ENCODE measurements around the gene CUL9. TPM values are rescaled to one million over a fixed set of nuclear protein-coding genes. Genes with fewer than 3 reads are reported as not detected.

The CUL9 gene
- total RNA-seq, 1 donor from 2014 or later: 36.1 TPM

DNA sequence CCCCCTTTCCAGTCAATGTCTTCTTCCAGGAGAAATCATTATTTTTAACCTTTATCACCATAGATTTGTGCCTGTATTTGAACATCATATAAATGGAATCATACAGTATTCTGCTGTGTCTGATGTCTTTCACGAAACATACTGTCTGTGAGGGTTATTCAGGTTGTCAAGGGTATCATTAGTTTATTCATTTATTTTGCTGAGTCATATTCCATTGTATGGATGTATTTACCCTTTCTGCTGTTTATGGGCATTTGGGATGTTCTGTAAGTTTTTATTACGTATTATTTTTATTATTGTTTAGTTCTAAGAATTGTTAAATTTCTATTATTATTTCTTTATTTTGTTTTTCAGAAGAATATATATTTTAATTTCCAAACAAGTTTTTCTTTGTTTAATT, 25.3 kb downstream of the CUL9 start:
- Histone ChIP-seq H3K4me3 (no peak overlapping the region), H3K36me3 (peaks cover 15 to 43% of the 10 kb centered on the region in 2 donors), H3K27ac (no peak overlapping the region), H3K27me3 (no peaks in the 10 kb centered on the region), H3K4me1 (no peaks in the 10 kb centered on the region), H3K9me3 (no peaks in the 10 kb centered on the region)
- no peak for TF ChIP-seq CTCF (IDR thresholded peaks at IDR 0.05)
- DNase-seq (ENCODE audit: low spot score in 2 of 2): no peak
- intact Hi-C loops (cut with DNase I): no loop called here

DNA sequence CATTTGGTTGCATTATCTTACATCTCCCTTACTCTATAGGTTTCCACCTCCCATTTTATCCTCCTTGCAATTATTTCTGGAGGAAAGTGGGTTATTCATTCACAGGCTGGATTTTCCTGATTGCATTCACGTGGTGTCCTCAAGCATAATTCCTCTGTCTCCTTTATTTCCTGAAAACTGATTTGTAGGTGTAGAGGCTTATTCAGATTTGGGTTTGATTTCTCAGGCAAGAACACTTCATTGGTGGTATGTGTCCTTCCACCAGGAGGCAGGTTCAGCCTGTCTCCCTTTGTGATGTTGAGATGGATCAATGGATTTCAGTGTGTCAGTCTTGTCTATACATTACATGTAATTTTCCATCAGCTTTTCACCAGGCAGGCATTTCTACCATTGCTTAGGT, 30.0 kb downstream of the CUL9 start:
- H3K4me3 ChIP-seq: no peak overlapping the region
- DNase-seq (ENCODE audit: low spot score in 2 of 2): peak in 1 of 2 donors; percentile 2
- H3K9me3 ChIP-seq: no peaks in the 10 kb centered on the region
- no peaks in the 10 kb centered on the region for H3K27me3 ChIP-seq
- no peaks in the 10 kb centered on the region for H3K4me1 ChIP-seq
- H3K36me3 ChIP-seq: peaks cover 20 to 34% of the 10 kb centered on the region in 2 donors
- intact Hi-C loops (cut with DNase I): no loop called here
- H3K27ac ChIP-seq: no peak overlapping the region
- no peak for TF ChIP-seq CTCF (IDR thresholded peaks at IDR 0.05)

GRCh38 chr6:43213431-43213830, 31.4 kb downstream of the CUL9 start:
- H3K27me3 ChIP-seq: no peaks in the 10 kb centered on the region
- intact Hi-C loops (cut with DNase I): no loop called here
- H3K4me1 ChIP-seq: no peaks in the 10 kb centered on the region
- TF ChIP-seq CTCF (IDR thresholded peaks at IDR 0.05): no peak
- no peak for DNase-seq (ENCODE audit: low spot score in 2 of 2)
- H3K9me3 ChIP-seq: no peaks in the 10 kb centered on the region
- peaks cover 24 to 42% of the 10 kb centered on the region in 2 donors for H3K36me3 ChIP-seq
- H3K27ac ChIP-seq: no peak overlapping the region
- H3K4me3 ChIP-seq: no peak overlapping the region

DNA sequence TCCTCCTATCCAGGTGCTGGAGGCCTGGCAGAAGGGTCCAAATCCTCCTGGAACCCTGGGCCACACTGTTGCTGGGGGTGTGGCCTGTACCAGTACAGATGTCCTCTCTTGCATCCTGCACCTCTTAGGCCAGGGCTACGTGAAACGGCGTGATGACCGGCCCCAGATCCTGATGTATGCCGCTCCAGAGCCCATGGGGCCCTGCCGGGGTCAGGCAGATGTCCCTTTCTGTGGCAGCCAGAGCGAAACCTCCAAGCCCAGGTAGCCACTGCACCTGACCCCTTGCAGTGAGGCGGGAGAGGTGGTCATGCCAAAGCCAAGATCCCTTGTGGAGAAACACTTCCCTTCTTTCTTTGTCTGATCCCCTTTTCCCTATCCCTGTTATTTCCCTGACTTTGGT, 33.1 kb downstream of the CUL9 start:
- H3K4me3 ChIP-seq: no peak overlapping the region
- H3K36me3 ChIP-seq: peaks cover 27 to 47% of the 10 kb centered on the region in 2 donors
- intact Hi-C loops (cut with DNase I): no loop called here
- no peak overlapping the region for H3K27ac ChIP-seq
- H3K4me1 ChIP-seq: no peaks in the 10 kb centered on the region
- no peaks in the 10 kb centered on the region for H3K9me3 ChIP-seq
- no peaks in the 10 kb centered on the region for H3K27me3 ChIP-seq
- DNase-seq (ENCODE audit: low spot score in 2 of 2): no peak
- TF ChIP-seq CTCF (IDR thresholded peaks at IDR 0.05): no peak

DNA sequence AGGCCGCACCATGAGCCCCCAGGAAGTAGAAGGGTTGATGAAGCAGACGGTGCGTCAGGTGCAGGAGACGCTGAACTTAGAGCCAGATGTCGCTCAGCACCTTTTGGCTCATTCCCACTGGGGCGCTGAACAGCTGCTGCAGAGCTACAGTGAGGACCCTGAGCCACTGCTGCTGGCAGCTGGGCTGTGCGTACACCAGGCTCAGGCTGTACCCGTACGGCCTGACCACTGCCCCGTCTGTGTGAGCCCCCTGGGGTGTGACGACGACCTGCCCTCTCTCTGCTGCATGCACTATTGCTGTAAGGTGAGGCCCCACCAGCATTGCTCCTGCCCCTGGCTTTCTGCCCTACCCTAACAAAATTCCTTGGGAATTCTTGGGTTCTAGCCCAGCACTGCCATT, 34.2 kb downstream of the CUL9 start:
- Histone ChIP-seq H3K27ac (no peak overlapping the region), H3K9me3 (no peaks in the 10 kb centered on the region), H3K4me3 (no peak overlapping the region), H3K27me3 (no peaks in the 10 kb centered on the region), H3K36me3 (peaks cover 36 to 57% of the 10 kb centered on the region in 2 donors), H3K4me1 (no peaks in the 10 kb centered on the region)
- TF ChIP-seq CTCF (IDR thresholded peaks at IDR 0.05): no peak
- DNase-seq (ENCODE audit: low spot score in 2 of 2): no peak
- intact Hi-C loops (cut with DNase I): no loop called here

DNA sequence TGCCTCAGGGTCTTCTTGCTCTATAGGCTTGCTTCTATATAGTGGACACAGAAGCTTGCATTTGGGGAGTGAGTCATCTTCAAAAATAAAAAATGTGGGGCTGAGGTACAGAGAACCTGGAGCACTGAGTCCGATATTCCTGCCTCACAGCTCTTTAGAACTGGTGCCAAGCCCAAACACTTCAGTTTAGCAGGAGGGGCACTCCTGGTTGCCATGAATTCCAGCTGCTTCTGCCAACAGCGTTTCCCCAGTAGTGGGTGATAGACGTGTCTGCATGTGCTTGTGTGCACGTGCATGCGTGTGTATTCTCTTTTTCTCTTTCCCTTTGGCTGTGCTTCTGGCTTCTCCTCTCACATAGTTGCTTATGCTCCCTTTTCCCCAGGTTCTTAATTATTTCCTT, 35.4 kb downstream of the CUL9 start:
- no peak for DNase-seq (ENCODE audit: low spot score in 2 of 2)
- H3K4me1 ChIP-seq: no peaks in the 10 kb centered on the region
- intact Hi-C loops (cut with DNase I): no loop called here
- no peaks in the 10 kb centered on the region for H3K9me3 ChIP-seq
- no peaks in the 10 kb centered on the region for H3K27me3 ChIP-seq
- H3K36me3 ChIP-seq: peaks cover 36 to 57% of the 10 kb centered on the region in 2 donors
- no peak overlapping the region for H3K27ac ChIP-seq
- H3K4me3 ChIP-seq: no peak overlapping the region
- no peak for TF ChIP-seq CTCF (IDR thresholded peaks at IDR 0.05)
